HG02852 (cell line): Measurements from ENCODE around the gene ADPRHL1.

Experiments used
- ATAC-seq: cut with Tn5 transposase; IDR thresholded peaks from one replicate; pipeline ENCODE4 v1.9.1; 2021; ENCODE audit warnings: mild to moderate bottlenecking, moderate library complexity; ENCODE audit not compliant: unreplicated experiment

The ADPRHL1 gene

DNA sequence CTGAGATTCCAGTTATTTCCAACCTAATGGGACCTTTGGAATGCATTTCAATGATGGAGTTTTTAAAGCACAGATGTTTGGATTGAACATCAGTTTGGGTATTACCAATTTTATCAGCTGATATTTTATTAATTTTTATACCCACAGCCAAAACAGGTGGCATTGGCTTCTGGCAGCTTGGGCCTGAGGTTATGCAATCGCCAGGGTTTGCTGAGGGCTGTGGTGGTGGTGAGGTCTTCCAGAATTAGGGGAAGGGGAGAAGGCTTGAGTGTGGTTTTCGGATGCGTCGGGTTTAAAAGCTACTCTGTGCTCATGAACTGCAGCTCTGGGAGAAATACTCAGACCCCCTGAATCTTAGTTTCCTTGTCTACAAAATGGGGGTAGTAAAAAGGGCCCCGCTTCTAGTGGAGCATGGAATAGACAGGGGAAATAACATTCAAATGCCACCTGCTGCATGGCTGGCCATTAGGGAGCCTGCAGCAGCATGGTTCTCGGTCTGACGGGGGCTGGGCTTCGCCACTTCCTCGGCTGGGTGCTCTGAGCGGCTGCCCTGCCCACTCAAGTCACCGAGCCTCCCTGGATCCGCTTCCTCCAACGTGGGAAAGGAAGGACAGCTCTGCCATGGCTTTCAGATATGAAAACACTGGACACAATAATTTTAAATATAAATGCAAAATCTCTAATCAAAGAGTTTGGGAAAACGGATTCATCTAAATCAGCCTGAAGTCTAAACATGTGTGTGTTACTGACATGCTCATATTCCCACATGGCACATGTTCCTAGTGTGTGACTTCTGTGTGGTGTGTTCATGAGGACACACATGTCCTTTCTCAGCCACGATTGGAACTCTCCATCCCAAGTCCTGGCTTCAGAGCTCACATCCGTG lies 35.2 kb downstream of the ADPRHL1 start:
- ATAC-seq: no peak

DNA sequence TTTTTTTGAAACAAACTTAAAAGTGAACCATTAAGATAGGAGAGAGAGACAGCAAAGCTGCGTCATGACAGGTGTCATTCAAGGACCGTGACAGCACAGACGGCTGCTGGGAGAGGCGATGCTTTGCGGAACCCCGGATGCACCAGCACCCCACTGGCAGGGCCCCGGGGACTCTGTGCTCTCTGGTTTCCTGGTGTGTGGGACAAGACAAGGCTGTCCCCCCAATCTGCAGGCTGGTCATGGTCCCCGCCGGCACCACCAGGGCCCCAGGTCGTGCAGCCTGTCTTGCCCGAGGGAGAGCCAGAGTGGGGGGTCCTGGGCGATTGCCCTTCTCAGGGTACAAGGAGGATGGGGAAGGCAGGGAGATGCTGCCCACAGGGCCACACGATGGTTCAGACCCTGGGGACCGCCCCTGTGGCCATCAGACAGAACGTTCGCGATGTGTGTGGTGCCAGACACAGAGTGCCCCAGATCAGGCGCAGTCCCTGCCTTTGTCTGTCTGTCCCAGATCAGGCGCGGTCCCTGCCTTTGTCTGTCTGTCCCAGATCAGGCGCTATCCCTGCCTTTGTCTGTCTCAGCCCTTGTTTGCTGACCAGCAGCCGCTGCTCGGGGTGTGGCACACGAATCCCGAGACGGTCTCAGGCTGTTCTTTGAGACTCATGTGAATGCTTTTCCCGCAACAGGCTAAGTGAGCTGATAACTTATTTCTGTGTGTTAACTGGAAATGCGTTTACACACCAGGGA lies 36.1 kb downstream of the ADPRHL1 start:
- no peak for ATAC-seq

DNA sequence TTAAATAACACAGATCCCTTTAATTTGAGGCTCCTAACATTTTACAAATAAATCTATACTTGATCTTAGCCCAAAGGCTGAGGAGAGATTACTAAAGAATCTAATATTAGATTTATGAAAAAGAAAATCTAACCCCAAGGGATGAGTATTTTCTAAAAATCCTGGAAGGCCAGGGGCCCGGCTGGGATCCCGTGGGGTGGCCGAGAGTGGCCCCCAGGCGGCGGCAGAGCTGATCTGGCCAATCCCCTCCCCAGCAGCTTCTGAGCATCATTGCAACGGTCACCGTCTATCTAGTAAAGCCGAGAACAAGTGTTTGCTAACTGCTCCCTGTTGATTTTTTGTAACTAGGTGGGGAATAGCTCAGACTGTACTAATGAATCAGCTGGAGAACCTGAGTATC lies 37.5 kb downstream of the ADPRHL1 start:
- ATAC-seq: no peak

DNA sequence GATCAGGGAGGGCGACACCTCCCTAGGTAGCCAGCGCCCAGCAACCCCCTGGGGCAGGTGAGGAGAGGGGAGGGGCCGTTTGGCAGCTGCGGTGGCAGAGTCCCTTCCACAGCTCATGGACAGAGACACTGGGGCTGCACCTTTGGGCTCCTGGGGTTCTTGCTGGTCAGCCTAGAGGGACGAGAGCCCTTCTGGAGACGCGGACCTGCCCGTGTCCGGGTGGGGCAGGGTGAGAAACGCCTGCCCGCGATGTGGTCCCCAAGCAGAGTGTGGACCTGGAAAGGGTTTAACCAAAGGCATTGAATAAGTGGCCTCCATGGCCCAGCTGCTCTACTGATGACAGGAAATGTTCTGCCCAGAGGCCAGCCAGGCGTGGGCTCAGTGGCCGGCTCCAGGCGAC lies 38.3 kb downstream of the ADPRHL1 start:
- no peak for ATAC-seq

DNA sequence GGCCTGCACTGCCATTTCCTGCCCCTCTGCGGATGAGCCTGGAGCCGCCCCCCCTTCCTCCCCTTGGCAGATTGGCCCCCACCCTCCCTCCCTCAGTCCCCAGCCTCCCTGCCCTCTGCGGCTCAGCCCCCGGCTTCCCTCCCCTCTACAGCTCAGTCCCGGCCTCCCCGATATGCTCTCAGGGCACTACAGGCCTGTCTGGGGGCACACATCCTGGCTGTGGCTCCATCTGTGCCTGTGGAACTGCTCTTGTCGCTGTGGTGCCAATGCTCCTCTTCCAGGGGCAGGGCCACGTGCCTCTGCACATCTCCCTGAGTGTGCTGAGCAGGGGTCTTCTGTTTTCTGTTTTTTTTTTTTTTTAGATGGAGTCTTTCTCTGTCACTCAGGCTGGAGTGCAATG lies 39.0 kb downstream of the ADPRHL1 start:
- no peak for ATAC-seq

DNA sequence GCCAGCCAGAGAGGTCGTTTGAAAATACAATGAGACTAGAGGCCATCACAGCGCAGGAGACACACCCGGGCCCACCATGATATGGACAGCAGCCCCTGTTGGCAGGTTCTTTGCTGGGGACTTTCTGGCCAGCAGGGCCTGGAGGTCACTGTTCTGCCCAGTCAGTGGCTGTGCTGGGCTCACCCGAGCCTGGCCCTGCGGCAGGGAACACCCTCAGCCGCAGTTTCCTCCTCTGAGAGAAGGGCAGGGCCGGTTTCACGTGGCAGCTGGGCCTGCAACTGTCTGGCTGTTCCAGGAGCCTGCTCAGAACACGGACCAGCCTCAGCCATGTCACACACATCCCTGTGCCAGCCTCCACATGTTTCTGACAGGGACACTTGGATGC lies 39.4 kb downstream of the ADPRHL1 start:
- ATAC-seq: no peak

DNA sequence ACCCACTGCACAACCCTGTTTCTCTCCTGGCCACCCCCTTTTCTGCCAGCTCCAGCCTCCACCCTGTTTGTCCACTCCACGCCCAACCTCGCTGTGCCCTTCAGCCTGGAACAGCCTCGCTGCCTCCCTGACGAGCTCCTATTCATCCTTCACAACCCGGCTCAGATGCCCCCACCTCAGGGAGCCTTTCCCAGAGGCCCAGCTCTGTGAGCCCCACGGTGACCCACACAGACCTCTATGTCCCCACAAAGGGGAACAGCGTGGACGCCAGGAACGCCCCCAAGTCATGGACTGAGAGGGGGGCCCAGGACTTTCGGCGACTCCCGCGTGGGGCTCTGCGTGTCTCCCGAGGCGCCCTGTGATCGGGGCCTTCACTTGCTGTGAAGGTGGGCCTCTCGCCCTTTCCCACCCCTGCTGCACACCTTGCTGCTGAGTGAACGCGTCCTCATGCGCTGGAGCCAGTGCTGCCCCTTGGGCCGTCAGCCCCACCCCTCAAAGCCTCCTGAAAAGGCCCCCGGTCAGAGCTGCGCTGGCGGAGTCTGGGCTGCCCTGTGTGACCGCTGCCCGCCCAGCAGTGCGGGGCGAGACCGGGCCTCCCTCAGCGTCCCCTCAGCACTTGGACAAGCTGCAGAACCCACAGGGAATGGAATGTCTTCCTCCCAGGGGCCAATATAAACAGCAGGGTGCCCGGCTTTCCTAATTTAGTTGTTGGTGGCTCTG lies 40.0 kb downstream of the ADPRHL1 start:
- no peak for ATAC-seq

DNA sequence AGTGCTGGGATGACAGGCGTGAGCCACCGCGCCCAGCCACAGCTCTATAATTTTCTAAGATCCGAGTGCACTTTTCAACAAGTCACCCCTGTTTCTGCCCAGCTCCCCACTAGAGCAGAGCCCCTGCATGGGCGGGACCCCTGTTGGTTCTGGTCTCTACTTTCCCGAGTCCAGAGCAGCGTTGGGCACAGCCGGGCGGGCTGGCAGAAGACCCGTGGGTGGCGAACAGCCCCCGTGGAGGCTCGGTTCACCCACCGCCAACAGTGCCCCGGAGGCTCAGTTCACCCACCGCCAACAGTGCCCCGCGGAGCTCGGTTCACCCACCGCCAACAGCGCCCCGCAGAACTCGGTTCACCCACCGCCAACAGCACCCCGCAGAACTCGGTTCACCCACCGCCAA lies 40.8 kb downstream of the ADPRHL1 start:
- no peak for ATAC-seq

DNA sequence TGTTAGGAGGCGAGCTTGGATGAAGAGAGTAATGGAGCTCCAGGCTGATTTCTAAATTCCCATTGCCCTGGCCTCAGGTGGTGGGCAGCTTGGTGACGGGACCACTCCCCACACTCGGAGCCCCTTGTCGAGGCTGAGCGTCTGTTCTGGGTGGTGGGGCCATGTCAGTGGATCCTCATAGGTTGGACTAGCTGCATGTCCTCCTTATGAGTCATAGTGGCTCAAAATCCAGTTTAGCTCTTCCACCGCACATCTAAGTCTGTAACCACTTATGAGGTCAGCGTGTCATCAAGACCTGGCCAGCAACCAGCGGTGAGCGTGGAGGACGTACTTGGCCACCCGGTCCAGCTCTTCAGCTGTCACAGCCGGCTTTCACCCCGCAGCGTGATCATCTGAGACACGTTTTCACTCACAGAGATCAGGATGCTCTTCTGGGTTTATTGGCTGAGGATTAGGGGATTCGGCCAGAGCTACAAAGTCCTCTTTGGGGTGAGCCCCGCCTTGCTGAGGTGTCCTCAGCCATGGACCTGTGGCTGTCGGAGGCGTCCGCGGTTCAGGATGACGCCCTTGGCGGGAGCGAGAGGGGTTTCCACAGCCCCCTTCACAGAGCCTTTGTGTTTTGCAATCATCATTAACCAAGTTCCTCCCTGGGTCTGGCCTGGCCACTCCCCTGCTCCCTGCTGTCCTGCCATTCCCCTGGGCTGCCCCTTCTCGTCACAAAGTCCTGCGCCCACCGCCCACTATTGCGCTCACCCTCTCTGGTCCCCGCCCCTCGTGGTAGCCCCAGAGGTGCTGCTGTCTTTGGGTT lies 41.9 kb downstream of the ADPRHL1 start:
- ATAC-seq: no peak

DNA sequence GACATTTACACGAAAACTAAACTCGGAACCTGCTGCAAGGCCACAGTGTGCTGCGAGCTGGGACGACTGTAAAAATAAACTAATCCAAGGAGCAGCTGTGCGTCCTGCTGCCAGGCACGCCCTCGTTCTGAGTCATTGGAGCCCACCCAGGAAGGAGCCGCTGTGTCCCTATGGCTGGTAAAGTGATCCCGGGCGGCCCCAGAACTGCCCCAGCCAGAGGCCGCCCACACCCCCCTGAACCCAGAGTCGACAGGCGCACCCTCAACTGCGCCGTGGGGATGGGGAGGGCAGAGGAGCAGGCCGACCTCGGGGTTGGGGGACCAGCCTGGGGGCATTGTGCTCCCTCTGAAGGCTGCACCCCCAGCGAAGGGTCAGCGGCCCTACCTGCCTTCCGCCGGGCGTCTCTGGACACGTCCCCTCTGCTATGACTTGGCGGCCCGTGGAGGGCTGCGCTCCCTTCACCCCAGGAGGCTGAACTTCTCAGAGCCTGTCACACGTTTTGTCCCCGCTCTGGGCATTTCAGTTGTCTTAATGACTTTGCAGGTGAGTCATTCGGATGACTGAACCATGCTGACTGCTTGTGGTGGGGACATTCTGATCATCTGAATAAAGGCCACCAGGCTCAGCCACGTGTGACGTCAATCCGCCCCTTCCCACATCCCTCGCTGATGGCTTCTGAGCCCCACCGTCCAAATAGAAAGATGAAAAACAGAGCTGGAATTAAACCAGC lies 42.7 kb downstream of the ADPRHL1 start:
- no peak for ATAC-seq

DNA sequence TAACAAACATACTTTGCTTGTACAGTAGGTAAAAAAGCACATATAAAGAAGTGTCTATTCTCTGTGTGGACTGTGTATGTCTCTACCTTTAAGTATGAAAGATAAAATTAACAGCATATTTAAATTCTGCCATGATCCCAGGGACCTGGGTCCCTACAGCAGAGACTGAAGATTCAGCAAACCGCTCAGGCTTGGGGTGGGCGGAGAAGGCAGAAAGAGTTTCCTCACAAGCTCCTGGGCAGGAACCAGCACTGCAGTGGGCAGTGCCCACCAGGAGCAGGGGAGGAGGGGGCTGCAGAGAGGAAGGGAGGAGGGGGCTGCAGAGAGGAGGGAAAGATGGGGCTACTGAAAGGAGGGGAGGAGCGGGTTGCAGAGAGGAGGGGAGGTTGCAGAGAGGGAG lies 44.7 kb downstream of the ADPRHL1 start:
- ATAC-seq: no peak

DNA sequence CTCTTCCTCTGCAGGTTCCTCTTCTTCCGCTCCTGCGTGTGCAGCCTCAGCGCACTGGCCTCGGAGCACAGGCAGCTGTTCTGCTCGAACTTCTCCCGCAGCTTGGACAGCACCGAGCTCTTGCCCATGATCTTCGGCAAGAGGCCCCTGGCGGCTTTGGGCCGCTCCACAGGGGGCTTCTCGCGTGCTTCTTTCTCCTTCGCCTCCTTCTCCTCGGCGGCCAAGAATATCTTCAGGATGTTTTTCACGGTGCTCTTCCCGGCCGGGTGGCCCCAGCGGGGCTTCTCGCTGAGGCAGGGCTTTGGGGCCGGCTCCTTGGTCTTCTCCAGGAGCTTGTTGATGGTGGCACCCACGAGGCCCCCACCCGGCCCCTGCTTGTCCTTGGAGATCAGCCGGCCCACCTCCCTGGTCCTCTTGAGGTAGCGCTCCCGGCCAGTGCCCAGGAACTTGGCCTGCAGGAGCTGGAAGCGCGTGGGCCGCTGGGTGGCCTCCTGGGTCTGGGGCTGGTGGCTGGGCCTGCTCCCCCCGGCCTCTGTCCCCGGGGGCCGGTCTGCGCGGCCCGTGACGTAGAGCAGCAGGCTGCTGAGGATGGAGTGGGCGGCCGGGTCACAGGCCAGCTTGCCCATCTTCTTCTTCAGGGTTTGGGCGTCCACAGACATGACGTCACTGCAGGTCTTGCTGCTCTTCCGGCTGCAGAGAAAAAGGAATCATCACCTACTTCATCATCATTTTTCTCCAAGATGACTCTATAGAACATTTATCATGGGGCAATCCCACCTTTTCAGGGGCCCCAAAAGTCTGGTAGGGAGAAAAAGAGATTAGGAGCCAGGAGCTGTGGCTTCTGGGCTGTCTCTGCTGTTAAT lies 45.5 kb downstream of the ADPRHL1 start:
- ATAC-seq: no peak

DNA sequence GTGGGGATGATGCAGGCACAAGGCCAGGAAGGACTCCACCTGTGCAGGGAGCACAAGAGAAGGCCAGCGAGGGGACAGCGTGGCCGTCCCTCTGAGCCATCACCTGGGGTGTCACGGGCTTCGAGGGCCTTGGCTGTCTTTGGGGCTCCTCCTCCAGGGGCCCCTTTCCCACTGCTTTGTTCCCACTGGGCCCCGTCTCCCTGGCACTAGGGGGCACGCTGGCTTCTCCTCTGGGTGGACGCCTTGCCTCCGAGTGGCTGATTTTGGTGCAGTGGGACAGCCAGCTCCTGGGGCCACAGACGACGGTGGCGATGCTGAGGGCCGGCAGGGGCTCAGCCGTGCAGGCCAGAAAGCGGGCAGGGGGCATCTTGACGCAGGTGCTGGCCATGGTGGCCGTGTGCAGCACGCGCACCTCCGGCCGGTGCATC lies 46.2 kb downstream of the ADPRHL1 start:
- ATAC-seq: no peak

DNA sequence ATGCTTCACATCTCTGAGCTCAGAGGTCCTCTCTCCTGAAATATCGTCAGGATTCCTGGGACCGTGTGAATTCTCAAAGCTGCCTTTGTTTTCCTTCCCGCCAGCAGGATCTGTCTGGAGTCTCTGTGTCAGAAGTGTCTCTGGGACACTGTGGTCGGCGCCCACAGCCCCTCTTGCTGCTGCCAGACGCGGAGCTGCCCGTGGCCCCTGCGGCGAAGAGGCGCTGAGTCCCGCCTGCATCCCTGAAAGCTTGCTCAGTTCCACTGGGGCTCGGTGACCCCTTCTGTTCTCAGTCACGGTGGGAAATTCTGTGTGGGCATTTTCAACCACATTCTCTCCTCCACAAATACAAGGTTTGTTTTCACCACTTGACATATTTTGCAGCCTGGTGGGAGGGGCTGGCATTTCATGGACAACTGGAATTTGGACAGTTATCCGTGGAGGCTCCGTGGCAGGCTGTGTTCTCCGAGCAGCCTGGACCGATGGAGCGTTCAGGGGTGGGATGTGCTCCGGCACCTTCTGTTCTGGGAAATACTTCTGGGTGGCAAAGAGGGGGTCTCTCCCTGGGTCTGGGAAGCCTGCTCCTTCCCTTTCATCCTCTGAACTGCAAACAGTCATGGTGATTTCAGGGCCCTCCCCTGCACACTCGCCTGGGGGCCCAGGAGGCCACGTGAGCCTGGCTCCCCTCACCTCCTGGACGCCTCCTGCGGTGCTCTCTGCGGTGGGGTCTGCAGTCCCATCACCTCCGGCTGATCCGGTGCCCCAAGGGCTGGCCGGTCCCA lies 46.8 kb downstream of the ADPRHL1 start:
- ATAC-seq: no peak

DNA sequence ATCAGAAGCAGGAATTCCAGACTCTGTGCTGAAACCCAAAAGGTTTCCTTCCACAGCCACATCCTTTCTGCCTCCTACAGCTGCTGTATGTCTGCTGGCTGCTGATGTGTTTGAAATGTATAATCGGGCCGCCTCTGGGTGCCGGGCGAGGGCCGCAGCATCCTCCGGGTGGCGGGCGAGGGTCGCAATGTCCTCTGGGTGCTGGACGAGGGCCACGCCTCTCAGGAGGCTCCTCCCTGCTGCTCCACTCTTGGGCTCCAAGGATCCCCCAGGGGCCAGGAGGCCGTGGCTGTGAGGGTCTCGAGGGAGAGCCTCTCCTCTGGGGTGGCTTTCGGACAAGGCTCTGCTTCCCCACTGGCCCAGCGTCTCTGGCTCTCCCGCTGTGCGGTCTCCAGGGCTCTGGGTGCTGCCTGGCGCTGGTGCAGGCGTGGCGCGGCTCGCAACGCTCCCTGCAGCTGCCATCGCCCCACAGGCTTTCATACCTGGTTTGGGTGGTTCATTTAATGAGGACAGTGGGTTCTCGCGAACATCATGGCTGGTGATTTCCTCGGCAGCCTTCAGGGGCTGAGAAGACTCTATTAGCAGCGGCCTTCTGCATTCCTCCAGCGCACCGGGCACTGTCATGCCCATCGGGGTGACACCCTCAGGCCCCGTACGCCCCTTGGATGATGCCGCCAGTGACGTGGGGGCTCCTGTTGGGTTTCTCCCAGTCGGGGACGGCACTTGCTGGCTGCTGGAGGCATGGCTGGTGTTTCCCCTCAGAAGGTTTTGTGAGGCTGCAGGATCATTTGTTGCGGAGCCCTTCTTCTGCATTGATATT lies 47.6 kb downstream of the ADPRHL1 start:
- no peak for ATAC-seq

DNA sequence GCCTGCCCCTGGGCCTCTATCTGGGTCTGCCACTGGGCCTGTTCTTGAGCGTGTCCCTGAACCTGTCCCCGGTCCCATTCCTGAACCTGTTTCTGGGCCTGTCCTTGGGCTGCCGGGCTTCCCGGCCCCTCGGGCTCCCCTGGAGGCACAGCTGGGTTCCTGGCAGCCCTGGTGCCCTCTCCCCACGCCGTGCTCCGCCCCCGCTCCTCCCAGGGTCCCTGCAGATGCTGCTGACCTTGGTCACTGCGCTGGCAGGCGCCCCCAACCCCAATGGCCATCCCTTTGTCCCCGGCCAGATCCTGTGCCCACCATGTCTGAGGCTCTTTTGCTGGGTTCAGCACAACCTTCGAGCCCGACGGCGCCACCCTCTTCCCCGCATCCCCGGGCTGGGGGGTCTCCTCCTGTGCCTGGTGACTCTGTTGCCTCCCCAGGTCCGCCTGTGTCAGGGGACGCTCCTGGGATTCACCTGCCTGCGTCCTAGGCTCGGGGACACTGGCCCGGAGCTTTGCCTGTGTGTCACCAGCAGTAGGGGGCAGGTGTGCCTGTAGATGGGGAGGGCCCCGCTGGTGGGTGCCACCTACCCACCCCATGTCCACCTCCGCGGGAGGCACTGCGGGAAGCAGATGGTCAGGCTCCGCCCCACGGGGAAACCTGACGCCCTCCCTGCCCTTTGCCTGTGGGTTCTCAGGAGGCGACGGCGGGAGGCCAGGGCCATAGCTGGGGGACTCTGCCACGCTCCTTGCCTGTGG lies 48.4 kb downstream of the ADPRHL1 start:
- no peak for ATAC-seq

DNA sequence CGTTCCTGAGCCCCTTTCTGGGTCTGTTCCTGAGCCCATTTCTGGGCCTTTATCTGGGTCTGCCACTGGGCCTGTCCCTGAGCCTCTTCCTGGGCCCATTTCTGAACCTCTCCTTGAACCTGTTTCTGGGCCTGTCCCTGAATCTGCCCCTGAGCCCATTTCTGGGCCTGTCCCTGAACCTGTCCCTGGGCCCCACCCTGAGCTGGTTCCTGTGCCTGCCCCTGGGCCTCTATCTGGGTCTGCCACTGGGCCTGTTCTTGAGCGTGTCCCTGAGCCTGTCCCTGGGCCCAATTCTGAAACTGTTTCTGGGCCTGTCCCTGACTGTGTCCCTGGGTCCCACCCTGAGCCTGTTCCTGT lies 48.9 kb downstream of the ADPRHL1 start:
- no peak for ATAC-seq
